NB4 (cell line): ENCODE data around the gene FAM53B.

Experiments used
- MYC ChIP-seq: IDR thresholded peaks from 2 replicates; pipeline ENCODE4 v1.6.1; 2011; ENCODE audit warnings: low read depth, low read length
- POLR2A ChIP-seq: IDR thresholded peaks from 2 replicates; pipeline ENCODE4 v1.6.1; 2011; ENCODE audit warnings: mild to moderate bottlenecking; ENCODE audit not compliant: insufficient read length; ENCODE audit errors: extremely low read depth
- TF ChIP-seq, protein P1 (sequence below): IDR thresholded peaks from one replicate; pipeline ENCODE4 v1.5.1; 2012; ENCODE audit warnings: low read depth, low read length
- TF ChIP-seq, protein P2 (sequence below): IDR thresholded peaks from 2 replicates; pipeline ENCODE4 v1.6.1; 2011; ENCODE audit warnings: low read depth, low read length

DNA sequence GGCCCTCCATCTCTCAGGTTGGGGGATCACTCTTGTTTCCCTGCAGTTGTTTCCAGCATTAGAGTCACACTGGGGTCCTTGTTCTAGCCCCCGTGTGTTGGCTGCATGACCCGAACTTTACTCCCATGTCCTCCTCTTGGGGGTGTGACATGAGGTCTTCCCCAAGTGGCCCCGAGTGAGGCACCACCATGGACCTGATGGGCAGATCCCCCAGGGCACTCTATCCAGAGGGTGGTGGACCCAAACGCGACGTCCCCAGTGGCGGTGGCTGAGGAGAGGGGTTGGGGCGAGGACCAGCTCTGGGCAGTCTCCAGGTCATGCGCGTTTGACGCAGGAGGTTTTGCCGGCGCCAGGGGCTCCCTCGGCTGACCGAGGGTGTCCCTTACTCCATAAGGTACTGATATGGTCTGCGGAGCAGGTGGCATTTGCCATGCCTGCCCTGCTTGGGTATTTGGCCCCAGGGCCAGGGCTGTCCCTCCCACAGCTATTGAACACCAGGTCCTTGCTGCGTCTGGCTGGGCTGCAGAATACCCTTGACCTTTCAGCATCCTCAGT, 150.7 kb downstream of the FAM53B start:
- TF ChIP-seq, protein P1, sequence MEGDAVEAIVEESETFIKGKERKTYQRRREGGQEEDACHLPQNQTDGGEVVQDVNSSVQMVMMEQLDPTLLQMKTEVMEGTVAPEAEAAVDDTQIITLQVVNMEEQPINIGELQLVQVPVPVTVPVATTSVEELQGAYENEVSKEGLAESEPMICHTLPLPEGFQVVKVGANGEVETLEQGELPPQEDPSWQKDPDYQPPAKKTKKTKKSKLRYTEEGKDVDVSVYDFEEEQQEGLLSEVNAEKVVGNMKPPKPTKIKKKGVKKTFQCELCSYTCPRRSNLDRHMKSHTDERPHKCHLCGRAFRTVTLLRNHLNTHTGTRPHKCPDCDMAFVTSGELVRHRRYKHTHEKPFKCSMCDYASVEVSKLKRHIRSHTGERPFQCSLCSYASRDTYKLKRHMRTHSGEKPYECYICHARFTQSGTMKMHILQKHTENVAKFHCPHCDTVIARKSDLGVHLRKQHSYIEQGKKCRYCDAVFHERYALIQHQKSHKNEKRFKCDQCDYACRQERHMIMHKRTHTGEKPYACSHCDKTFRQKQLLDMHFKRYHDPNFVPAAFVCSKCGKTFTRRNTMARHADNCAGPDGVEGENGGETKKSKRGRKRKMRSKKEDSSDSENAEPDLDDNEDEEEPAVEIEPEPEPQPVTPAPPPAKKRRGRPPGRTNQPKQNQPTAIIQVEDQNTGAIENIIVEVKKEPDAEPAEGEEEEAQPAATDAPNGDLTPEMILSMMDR: no peak
- TF ChIP-seq POLR2A: no peak
- TF ChIP-seq, protein P2, sequence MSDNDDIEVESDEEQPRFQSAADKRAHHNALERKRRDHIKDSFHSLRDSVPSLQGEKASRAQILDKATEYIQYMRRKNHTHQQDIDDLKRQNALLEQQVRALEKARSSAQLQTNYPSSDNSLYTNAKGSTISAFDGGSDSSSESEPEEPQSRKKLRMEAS: no peak
- no peak for TF ChIP-seq MYC
